A172 (cell line): ENCODE results near the gene SLC22A12. TPM values are rescaled to one million over a fixed set of nuclear protein-coding genes. Genes with fewer than 3 reads are reported as not detected.
"Not testable (repeated sequence)": the region's sequence is repeated elsewhere in the genome, so short reads cannot be mapped to it uniquely, and the experiment has no call there.

Experiments
- DNase-seq: peaks from one replicate; pipeline ENCODE4 v3.0.0-alpha.2; 2015; ENCODE audit warnings: low spot score
- total RNA-seq: library from RNA; depleted of rRNA; stranded (reverse); fragments of >200 nt; shearing (Covaris generic); gene quantifications from 2 replicates; pipeline ENCODE4 v1.2.3, GENCODE V29; 2014

Gene SLC22A12
- total RNA-seq, 1 experiment from 2014 or later = not detected

GRCh38 chr11:64585150-64585549 is 5.9 kb upstream of the SLC22A12 start:
- no peak for DNase-seq

- no peak for DNase-seq
Measured at GRCh38 chr11:64586366-64586765, 4.7 kb upstream of the SLC22A12 start.

DNA sequence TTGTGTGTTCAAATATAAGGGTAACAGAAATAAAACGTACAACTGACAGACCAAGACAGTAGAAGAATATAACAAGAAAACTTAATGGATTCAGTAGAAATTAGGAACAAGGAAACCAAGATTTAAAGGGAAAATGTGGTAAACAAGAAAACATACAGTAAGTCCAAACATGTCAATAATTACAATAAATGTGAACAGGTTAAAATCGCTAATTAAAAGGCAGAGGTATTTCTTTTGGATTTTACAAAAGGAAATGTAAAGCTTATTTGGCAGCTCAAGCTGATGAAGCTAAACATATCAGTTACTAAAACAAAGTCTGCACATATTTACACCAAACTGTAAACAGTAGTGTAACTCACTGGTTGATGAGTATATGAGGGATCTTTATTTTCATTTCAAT is 2.3 kb upstream of the SLC22A12 start:
- no peak for DNase-seq

DNA sequence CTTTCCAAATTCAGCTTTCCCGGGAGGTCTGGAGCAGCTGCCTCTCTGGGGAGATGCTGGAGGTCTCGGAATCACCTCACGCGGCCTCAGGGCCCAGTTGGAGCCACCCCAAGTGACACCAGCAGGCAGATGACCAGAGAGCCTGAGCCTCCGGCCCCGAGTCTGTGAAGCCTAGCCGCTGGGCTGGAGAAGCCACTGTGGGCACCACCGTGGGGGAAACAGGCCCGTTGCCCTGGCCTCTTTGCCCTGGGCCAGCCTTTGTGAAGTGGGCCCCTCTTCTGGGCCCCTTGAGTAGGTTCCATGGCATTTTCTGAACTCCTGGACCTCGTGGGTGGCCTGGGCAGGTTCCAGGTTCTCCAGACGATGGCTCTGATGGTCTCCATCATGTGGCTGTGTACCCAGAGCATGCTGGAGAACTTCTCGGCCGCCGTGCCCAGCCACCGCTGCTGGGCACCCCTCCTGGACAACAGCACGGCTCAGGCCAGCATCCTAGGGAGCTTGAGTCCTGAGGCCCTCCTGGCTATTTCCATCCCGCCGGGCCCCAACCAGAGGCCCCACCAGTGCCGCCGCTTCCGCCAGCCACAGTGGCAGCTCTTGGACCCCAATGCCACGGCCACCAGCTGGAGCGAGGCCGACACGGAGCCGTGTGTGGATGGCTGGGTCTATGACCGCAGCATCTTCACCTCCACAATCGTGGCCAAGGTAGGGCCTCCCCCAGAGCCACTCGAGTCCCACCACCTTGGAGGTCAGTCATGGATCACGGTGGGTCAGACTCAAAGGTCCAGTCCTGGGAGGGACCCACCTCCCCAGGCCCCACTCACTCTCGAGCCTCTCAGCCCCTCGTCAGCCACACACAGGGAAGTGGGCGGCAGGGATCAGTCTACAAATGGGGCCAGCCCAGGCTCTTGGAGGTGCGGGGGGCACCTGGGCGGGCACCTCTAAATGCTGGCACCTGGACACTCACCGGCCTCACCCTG is 525 bp downstream of the SLC22A12 start:
- DNase-seq = no peak

DNA sequence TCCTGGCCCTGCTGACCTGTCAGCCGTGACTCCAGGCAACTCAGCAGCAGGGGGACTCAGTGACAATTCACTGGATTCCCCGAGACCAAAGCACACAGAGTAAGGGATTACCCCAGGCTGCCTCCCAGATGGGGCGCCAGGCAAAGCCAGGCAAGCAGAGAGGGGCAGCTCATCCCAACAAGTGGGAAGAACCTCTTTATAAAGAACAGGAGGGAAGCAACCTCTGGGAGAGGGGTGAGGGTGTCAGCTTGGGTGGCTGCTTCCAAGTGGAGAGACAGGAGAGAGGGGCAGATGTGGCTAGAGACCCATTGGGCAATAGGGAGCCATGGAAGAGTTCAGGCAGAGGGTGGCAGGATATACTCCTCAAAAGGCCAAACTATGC is 1.2 kb downstream of the SLC22A12 start:
- no peak for DNase-seq

DNA sequence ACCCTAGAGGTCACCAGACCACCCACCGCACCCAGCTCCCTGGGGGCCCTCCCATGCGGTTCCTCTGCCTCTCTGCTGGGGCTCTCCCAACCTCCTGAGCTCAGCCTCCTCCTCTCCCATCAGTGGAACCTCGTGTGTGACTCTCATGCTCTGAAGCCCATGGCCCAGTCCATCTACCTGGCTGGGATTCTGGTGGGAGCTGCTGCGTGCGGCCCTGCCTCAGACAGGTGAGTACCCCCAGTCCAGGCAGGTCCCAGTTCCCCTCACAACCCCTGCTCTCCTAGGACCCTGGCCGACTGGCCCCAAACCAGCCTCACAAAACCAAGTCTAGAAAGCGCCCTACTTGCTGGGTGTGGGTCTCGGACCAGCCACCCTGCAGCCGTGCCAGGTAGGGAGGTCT is 1.6 kb downstream of the SLC22A12 start:
- no peak for DNase-seq

- DNase-seq = no peak
Measured at GRCh38 chr11:64593156-64594105, 2.4 kb downstream of the SLC22A12 start.

- DNase-seq = no peak
Measured at GRCh38 chr11:64594159-64594939, 3.3 kb downstream of the SLC22A12 start.

DNA sequence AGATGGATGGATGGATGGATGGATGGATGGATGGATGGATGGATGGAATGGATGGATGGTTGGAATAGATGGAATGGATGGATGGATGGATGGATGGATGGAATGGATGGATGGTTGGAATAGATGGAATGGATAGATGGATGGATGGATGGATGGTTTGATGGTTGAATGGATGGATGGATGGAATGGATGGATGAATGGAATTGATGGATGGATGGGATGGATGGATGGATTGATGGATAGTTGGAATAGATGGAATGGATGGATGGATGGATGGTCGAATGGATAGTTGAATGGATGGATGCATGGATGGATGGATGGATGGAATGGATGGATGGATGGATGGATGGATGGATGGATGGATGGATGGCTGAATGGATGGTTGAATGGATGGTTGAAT is 4.9 kb downstream of the SLC22A12 start:
- not testable (repeated sequence) for DNase-seq

DNA sequence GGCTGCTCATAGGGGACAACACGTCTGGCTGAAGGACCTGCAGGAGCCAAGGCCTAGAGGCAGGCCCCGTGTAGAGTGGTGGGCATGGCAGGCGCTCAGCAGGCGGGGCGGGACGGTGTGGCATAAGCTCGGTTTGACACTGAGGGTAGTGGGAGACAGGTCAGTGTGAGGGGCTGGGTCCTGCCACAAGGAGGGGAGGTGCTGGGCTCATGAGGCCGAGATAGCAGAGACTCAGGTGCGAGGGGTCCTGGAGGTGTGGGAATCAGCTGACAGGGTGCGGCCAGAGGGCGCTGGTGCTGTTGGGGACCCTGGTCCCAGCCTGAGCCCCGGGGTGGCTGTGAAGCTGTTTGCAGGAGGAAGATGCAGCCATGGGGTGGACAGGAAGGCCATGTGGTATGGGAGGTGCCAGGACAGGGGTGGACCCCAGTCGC is 6.7 kb downstream of the SLC22A12 start:
- no peak for DNase-seq

DNA sequence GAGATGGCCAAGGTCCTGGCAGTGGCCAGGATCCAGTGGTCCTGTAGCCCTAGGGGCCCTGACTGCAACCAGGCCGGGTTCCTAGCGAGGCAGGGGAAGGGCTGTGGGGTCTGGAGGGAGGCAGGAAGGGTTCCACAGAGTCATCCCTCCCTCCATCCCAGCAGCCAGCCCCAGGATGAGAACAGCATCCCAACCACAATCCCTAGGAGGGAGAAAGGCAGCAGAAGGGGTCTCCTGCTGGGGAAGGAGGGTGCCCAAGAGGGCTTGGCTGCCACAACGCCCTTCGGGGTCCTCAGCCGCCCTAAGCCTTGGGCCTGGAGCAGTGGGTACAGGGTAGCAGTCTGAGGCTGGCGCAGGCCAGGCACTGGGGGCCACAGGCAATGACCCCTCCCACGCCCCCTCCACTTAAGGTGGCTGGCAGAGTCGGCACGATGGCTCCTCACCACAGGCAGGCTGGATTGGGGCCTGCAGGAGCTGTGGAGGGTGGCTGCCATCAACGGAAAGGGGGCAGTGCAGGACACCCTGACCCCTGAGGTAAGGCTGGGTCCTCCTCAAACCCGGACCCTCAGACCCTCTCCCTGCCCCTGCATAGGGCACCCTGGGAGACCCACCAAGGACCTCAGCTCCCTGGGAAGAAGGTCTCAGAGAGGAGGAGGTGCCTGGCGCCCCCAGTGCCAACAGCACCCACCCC is 7.2 kb downstream of the SLC22A12 start:
- no peak for DNase-seq

- DNase-seq = no peak
Measured at GRCh38 chr11:64598797-64599697, 8.0 kb downstream of the SLC22A12 start.

DNA sequence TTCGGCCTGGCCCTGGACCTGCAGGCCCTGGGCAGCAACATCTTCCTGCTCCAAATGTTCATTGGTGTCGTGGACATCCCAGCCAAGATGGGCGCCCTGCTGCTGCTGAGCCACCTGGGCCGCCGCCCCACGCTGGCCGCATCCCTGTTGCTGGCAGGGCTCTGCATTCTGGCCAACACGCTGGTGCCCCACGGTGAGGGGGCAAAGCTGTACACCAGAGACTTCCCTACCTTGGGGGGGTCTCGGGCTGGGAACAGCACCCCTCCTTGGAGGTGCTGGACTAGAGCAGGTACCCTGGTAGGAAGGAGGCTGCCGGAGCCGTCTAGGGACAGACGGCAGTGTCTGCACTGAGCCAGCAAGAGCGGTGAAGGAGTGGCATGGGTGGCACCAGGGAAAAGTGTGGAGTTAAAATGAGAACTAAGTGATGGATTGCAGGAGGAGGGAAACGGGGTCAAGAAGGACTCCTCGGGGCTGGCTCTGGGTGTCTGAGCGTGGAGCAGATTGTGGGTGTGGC is 8.7 kb downstream of the SLC22A12 start:
- DNase-seq = no peak

GRCh38 chr11:64600281-64600992 is 9.4 kb downstream of the SLC22A12 start:
- DNase-seq = no peak

DNA sequence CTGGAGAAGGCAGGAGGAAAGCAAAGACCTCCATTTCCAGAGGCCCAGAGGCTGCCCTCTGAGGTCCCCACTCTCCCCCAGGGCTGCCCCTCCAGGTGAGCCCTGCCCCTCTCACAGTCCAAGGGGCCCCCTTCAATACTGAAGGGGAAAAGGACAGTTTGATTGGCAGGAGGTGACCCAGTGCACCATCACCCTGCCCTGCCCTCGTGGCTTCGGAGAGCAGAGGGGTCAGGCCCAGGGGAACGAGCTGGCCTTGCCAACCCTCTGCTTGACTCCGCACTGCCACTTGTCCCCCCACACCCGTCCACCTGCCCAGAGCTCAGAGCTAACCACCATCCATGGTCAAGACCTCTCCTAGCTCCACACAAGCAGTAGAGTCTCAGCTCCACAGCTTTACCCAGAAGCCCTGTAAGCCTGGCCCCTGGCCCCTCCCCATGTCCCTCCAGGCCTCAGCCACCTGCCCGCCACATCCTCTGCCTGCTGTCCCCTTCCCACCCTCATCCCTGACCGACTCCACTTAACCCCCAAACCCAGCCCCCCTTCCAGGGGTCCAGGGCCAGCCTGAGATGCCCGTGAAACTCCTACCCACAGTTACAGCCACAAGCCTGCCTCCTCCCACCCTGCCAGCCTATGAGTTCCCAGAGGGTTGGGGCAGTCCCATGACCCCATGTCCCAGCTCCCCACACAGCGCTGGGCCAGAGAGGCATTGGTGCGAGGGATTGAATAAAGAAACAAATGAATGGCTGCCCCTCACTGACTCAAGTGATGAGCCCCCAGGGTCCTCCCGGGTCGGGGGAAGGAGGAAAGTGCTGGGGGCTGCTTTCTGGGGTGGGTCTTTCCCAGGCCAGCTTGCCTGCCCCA is 10.8 kb downstream of the SLC22A12 start:
- no peak for DNase-seq

DNA sequence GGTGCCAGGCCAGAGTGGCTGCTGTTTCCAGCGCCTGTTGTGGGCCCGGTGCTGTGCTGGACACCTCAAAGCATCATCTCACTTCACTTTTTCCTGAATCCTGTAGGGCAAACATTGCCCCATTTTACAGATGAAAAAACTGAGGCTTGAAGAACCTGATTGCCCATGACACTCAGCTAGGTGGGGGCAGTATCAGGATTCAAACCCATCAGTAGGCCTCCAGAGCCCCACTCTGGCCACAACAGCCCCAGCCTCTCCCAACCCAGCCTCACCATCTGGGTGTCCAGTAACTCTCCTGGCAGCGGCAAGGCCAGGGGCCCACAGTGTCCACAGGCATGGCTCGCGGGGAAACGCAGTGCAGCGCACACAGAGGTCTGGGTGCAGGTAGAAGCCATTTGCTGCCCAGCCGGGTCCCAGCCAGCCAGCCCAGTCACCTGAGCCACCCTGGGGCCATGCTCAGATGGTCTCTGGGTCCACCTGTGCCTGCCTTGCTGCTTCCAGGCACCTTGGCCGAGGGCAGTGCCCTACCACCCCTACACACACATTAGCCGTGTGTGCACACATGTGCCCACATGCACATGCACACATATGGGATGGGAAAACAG is 11.5 kb downstream of the SLC22A12 start:
- DNase-seq = no peak

GRCh38 chr11:64603411-64604110 is 12.5 kb downstream of the SLC22A12 start:
- DNase-seq = no peak
